ENCODE data around the gene PALMD.

- TF ChIP-seq, protein P1, sequence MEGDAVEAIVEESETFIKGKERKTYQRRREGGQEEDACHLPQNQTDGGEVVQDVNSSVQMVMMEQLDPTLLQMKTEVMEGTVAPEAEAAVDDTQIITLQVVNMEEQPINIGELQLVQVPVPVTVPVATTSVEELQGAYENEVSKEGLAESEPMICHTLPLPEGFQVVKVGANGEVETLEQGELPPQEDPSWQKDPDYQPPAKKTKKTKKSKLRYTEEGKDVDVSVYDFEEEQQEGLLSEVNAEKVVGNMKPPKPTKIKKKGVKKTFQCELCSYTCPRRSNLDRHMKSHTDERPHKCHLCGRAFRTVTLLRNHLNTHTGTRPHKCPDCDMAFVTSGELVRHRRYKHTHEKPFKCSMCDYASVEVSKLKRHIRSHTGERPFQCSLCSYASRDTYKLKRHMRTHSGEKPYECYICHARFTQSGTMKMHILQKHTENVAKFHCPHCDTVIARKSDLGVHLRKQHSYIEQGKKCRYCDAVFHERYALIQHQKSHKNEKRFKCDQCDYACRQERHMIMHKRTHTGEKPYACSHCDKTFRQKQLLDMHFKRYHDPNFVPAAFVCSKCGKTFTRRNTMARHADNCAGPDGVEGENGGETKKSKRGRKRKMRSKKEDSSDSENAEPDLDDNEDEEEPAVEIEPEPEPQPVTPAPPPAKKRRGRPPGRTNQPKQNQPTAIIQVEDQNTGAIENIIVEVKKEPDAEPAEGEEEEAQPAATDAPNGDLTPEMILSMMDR (IDR thresholded peaks at IDR 0.05) = no peak
- TF ChIP-seq POLR2A (IDR thresholded peaks at IDR 0.05) = no peak
These were observed 955 bp downstream of the PALMD start for GRCh38 chr1:99646868-99647267.
